HG02981 (cell line): ENCODE data around the gene FAM53A.

Experiments
- ATAC-seq: cut with Tn5 transposase; IDR thresholded peaks from one replicate; pipeline ENCODE4 v1.9.1; 2021; ENCODE audit warnings: mild to moderate bottlenecking, moderate library complexity; ENCODE audit not compliant: unreplicated experiment

FAM53A gene

GRCh38 chr4:1625600-1626138, 58.4 kb downstream of the FAM53A start:
- ATAC-seq, result no peak

GRCh38 chr4:1624519-1624910, 59.6 kb downstream of the FAM53A start:
- no peak for ATAC-seq

GRCh38 chr4:1623821-1624518, 60.1 kb downstream of the FAM53A start:
- ATAC-seq, result no peak

- no peak for ATAC-seq
Observed at GRCh38 chr4:1623400-1623799, 60.7 kb downstream of the FAM53A start.

- no peak for ATAC-seq
Observed at GRCh38 chr4:1622956-1623355, 61.2 kb downstream of the FAM53A start.

GRCh38 chr4:1622238-1622637, 61.9 kb downstream of the FAM53A start:
- no peak for ATAC-seq

- no peak for ATAC-seq
Observed at GRCh38 chr4:1621526-1621925, 62.6 kb downstream of the FAM53A start.

- ATAC-seq, result no peak
Observed at GRCh38 chr4:1619151-1619672, 64.9 kb downstream of the FAM53A start.

- no peak for ATAC-seq
Observed at GRCh38 chr4:1618438-1618837, 65.7 kb downstream of the FAM53A start.

GRCh38 chr4:1616557-1616930, 67.6 kb downstream of the FAM53A start:
- ATAC-seq, result no peak

- no peak for ATAC-seq
Observed at GRCh38 chr4:1615786-1616556, 68.1 kb downstream of the FAM53A start.

- ATAC-seq, result no peak
Observed at GRCh38 chr4:1614854-1615595, 69.1 kb downstream of the FAM53A start.

- no peak for ATAC-seq
Observed at GRCh38 chr4:1614502-1614853, 69.6 kb downstream of the FAM53A start.

GRCh38 chr4:1614049-1614448, 70.1 kb downstream of the FAM53A start:
- no peak for ATAC-seq

- no peak for ATAC-seq
Observed at GRCh38 chr4:1613099-1613495, 71.0 kb downstream of the FAM53A start.

- ATAC-seq, result no peak
Observed at GRCh38 chr4:1612278-1613098, 71.6 kb downstream of the FAM53A start.

- ATAC-seq, result no peak
Observed at GRCh38 chr4:1611501-1611870, 72.6 kb downstream of the FAM53A start.

GRCh38 chr4:1610791-1611500, 73.2 kb downstream of the FAM53A start:
- no peak for ATAC-seq

- ATAC-seq, result no peak
Observed at GRCh38 chr4:1609901-1610790, 74.0 kb downstream of the FAM53A start.
